GM23248 (cell line): ENCODE measurements around the gene KCNC3.

Experiments
- EZH2 ChIP-seq: fragments of 200-600 bp; sonication (generic); IDR thresholded peaks from 2 replicates; pipeline ENCODE4 v1.6.1; 2018; ENCODE audit warnings: antibody characterized with exemption, mild to moderate bottlenecking; ENCODE audit not compliant: insufficient read depth, poor library complexity, severe bottlenecking
- EZH2phosphoT487 ChIP-seq: fragments of 200-600 bp; sonication (generic); IDR thresholded peaks from 2 replicates; pipeline ENCODE4 v1.6.1; 2018; ENCODE audit warnings: antibody characterized with exemption, moderate library complexity, mild to moderate bottlenecking, low read depth; ENCODE audit not compliant: insufficient read depth

DNA sequence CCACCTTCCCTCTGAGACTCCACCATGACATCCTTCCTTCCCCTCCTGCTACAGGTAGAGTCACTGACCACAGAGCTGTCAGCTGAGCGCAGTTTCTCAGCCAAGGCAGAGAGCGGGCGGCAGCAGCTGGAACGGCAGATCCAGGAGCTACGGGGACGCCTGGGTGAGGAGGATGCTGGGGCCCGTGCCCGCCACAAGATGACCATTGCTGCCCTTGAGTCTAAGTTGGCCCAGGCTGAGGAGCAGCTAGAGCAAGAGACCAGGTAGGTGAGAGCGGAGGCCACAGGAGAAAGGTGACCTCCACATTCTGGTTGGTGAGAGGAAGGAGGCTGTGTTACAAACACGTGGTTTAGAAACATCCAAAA lies 27.6 kb downstream of the KCNC3 start:
- no peak for TF ChIP-seq EZH2
- TF ChIP-seq EZH2phosphoT487, result no peak
